ENCODE results near the gene MROH2A. TPM values are rescaled to one million over a fixed set of nuclear protein-coding genes. Genes with fewer than 3 reads are reported as not detected.

Gene MROH2A
- total and polyA plus RNA-seq, 2 experiments from 2014 or later: 0.12 TPM; not detected in 1

DNA sequence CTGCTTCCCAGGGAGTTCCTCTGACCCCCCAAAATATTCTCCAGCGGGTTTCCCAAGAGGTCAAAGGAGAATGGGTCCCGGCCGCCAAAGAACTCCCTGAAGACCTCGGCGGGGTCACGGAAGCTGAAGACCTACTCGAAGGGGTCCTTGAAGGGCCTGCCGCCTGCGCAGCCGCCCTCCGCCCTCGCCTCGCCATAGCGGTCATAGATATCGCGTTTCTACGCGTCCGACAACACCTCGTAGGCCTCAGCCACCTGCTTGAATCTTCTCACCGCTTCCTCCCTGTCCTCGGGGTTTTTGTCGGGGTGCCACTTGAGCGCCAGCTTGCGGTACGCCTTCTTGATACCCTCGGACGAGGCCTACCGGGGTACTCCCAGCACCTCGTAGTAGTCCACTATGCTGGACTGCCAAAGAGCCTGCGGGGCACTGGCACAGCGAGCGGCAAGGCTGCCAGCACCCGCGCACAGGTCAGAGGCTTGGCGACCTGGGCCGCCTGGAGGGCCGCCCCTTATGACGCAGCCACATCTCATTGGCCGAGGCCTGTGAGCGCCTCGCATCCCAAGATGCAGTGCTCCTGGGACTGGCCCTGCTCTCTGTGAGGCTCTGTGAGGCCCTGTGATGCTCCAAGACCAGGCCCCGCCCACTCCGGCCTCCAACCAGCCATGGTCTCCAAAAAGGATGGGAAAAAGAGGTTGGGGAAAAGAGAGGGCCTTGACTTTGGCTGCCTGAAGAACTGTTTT is 23.1 kb upstream of the MROH2A start:
- no peaks in the 10 kb centered on the region for H3K4me1 ChIP-seq (ENCODE audit: low read depth)
- H3K27ac ChIP-seq: no peak overlapping the region
- no peaks in the 10 kb centered on the region for H3K27me3 ChIP-seq
- no peaks in the 10 kb centered on the region for H3K36me3 ChIP-seq
- H3K4me3 ChIP-seq: no peak overlapping the region
- H3K9me3 ChIP-seq (ENCODE audit: low read depth): no peaks in the 10 kb centered on the region
- DNase-seq (ENCODE audit: low read depth in 1 of 2, low spot score in 1 of 2): no peak
- TF ChIP-seq, protein P1, sequence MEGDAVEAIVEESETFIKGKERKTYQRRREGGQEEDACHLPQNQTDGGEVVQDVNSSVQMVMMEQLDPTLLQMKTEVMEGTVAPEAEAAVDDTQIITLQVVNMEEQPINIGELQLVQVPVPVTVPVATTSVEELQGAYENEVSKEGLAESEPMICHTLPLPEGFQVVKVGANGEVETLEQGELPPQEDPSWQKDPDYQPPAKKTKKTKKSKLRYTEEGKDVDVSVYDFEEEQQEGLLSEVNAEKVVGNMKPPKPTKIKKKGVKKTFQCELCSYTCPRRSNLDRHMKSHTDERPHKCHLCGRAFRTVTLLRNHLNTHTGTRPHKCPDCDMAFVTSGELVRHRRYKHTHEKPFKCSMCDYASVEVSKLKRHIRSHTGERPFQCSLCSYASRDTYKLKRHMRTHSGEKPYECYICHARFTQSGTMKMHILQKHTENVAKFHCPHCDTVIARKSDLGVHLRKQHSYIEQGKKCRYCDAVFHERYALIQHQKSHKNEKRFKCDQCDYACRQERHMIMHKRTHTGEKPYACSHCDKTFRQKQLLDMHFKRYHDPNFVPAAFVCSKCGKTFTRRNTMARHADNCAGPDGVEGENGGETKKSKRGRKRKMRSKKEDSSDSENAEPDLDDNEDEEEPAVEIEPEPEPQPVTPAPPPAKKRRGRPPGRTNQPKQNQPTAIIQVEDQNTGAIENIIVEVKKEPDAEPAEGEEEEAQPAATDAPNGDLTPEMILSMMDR (IDR thresholded peaks at IDR 0.05; ENCODE audit: low read depth, low read length): no peak

- Histone ChIP-seq H3K4me1 (ENCODE audit: low read depth) (no peaks in the 10 kb centered on the region), H3K27me3 (no peaks in the 10 kb centered on the region), H3K4me3 (no peak overlapping the region), H3K27ac (no peak overlapping the region), H3K36me3 (no peaks in the 10 kb centered on the region), H3K9me3 (ENCODE audit: low read depth) (no peaks in the 10 kb centered on the region)
- DNase-seq (ENCODE audit: low read depth in 1 of 2, low spot score in 1 of 2): no peak
- TF ChIP-seq, protein P1 (IDR thresholded peaks at IDR 0.05; ENCODE audit: low read depth, low read length): no peak
These were observed 21.6 kb upstream of the MROH2A start for GRCh38 chr2:233756429-233757081.

GRCh38 chr2:233758141-233758540 is 20.0 kb upstream of the MROH2A start:
- no peaks in the 10 kb centered on the region for H3K27me3 ChIP-seq
- TF ChIP-seq, protein P1 (IDR thresholded peaks at IDR 0.05; ENCODE audit: low read depth, low read length): no peak
- DNase-seq (ENCODE audit: low read depth in 1 of 2, low spot score in 1 of 2): no peak
- H3K27ac ChIP-seq: no peak overlapping the region
- H3K36me3 ChIP-seq: no peaks in the 10 kb centered on the region
- no peaks in the 10 kb centered on the region for H3K4me1 ChIP-seq (ENCODE audit: low read depth)
- no peak overlapping the region for H3K4me3 ChIP-seq
- H3K9me3 ChIP-seq (ENCODE audit: low read depth): no peaks in the 10 kb centered on the region

DNA sequence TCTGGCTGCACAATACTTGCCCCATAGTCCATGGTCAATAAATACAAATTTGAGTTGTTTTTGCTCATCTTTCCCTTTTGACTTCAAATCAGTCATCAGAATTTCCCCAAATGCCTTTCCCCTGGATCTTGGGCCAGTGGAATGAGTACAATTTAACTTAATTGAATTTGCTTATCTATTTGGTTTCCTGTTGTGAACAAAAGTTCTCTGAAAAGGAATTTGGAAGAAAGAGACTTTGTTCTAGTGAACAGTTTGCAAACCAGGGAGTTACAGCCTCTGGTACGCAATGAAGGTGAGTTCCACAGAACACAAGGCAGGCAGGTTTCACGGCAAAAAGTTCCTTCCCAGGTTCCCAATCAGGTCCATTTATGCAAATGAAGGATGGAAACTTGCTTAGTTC is 19.3 kb upstream of the MROH2A start:
- no peaks in the 10 kb centered on the region for H3K9me3 ChIP-seq (ENCODE audit: low read depth)
- no peaks in the 10 kb centered on the region for H3K4me1 ChIP-seq (ENCODE audit: low read depth)
- no peak overlapping the region for H3K4me3 ChIP-seq
- H3K27me3 ChIP-seq: no peaks in the 10 kb centered on the region
- peak in 1 of 2 donors; percentile 73 for DNase-seq (ENCODE audit: low read depth in 1 of 2, low spot score in 1 of 2)
- TF ChIP-seq, protein P1 (IDR thresholded peaks at IDR 0.05; ENCODE audit: low read depth, low read length): no peak
- no peak overlapping the region for H3K27ac ChIP-seq
- no peaks in the 10 kb centered on the region for H3K36me3 ChIP-seq

- no peak within 1 kb of the TSS for H3K27ac ChIP-seq
- no peak for DNase-seq (ENCODE audit: low read depth in 1 of 2, low spot score in 1 of 2)
- no peaks in the 10 kb centered on the region for H3K27me3 ChIP-seq
- TF ChIP-seq, protein P1 (IDR thresholded peaks at IDR 0.05; ENCODE audit: low read depth, low read length): no peak
- H3K4me3 ChIP-seq: no peak within 1 kb of the TSS
- H3K9me3 ChIP-seq (ENCODE audit: low read depth): no peaks in the 10 kb centered on the region
- H3K36me3 ChIP-seq: no peaks in the 10 kb centered on the region
- H3K4me1 ChIP-seq (ENCODE audit: low read depth): no peaks in the 10 kb centered on the region
These were observed 18.1 kb upstream of the MROH2A start, which contains the start of gene UGT1A1 for GRCh38 chr2:233760043-233760442. Gene UGT1A1, plus strand, starts transcription at chr2:233760270. Its CDS starts 18 bp downstream, at chr2:233760288.

Data from cardiac muscle cell (in vitro differentiated cells and primary cell).